ENCODE data around the gene CCR7.

The CCR7 gene

GRCh38 chr17:40518401-40519088 lies 46.7 kb downstream of the CCR7 start:
- H3K4me3 ChIP-seq (ENCODE audit: control insufficient read depth, low read depth, low read length) = no peak overlapping the region
- no peak for TF ChIP-seq CTCF (IDR thresholded peaks at IDR 0.05; ENCODE audit: control insufficient read depth, insufficient read depth, low read depth, low read length, missing control alignments)
- no peak for DNase-seq (ENCODE audit: low read depth)

- TF ChIP-seq CTCF (IDR thresholded peaks at IDR 0.05; ENCODE audit: control insufficient read depth, insufficient read depth, low read depth, low read length, missing control alignments) = no peak
- no peak overlapping the region for H3K4me3 ChIP-seq (ENCODE audit: control insufficient read depth, low read depth, low read length)
- DNase-seq (ENCODE audit: low read depth) = no peak
Observed at GRCh38 chr17:40517981-40518380, 47.3 kb downstream of the CCR7 start.

GRCh38 chr17:40517286-40517662 lies 48.0 kb downstream of the CCR7 start:
- no peak overlapping the region for H3K4me3 ChIP-seq (ENCODE audit: control insufficient read depth, low read depth, low read length)
- TF ChIP-seq CTCF (IDR thresholded peaks at IDR 0.05; ENCODE audit: control insufficient read depth, insufficient read depth, low read depth, low read length, missing control alignments) = no peak
- DNase-seq (ENCODE audit: low read depth) = no peak

- TF ChIP-seq CTCF (IDR thresholded peaks at IDR 0.05; ENCODE audit: control insufficient read depth, insufficient read depth, low read depth, low read length, missing control alignments) = no peak
- H3K4me3 ChIP-seq (ENCODE audit: control insufficient read depth, low read depth, low read length) = no peak overlapping the region
- no peak for DNase-seq (ENCODE audit: low read depth)
Observed at GRCh38 chr17:40516581-40517285, 48.5 kb downstream of the CCR7 start.

- H3K4me3 ChIP-seq (ENCODE audit: control insufficient read depth, low read depth, low read length) = no peak overlapping the region
- no peak for TF ChIP-seq CTCF (IDR thresholded peaks at IDR 0.05; ENCODE audit: control insufficient read depth, insufficient read depth, low read depth, low read length, missing control alignments)
- DNase-seq (ENCODE audit: low read depth) = no peak
Observed at GRCh38 chr17:40515491-40516041, 49.7 kb downstream of the CCR7 start.

- no peak for DNase-seq (ENCODE audit: low read depth)
- no peak for TF ChIP-seq CTCF (IDR thresholded peaks at IDR 0.05; ENCODE audit: control insufficient read depth, insufficient read depth, low read depth, low read length, missing control alignments)
- no peak overlapping the region for H3K4me3 ChIP-seq (ENCODE audit: control insufficient read depth, low read depth, low read length)
Observed at GRCh38 chr17:40515011-40515410, 50.3 kb downstream of the CCR7 start.

Measured in AG09309 (cell line).